GM18861 (cell line): ENCODE data around the gene CAPN3.

Experiments used
- ATAC-seq: cut with Tn5 transposase; IDR thresholded peaks from one replicate; pipeline ENCODE4 v1.9.1; 2021; ENCODE audit not compliant: unreplicated experiment

CAPN3 gene

GRCh38 chr15:42355291-42355690, 4.0 kb upstream of the CAPN3 start:
- ATAC-seq = no peak

GRCh38 chr15:42356851-42357250, 2.5 kb upstream of the CAPN3 start:
- ATAC-seq = no peak

GRCh38 chr15:42358141-42358540, 1.2 kb upstream of the CAPN3 start:
- ATAC-seq = no peak

GRCh38 chr15:42359985-42360384, 684 bp downstream of the CAPN3 start:
- ATAC-seq = no peak

GRCh38 chr15:42360535-42361112, 1.3 kb downstream of the CAPN3 start:
- ATAC-seq = no peak

- ATAC-seq = no peak
These were observed 4.2 kb downstream of the CAPN3 start for GRCh38 chr15:42363487-42363886.

GRCh38 chr15:42363942-42364341, 4.6 kb downstream of the CAPN3 start:
- no peak for ATAC-seq

- no peak for ATAC-seq
These were observed 5.2 kb downstream of the CAPN3 start for GRCh38 chr15:42364529-42364928.

GRCh38 chr15:42365921-42366550, 6.7 kb downstream of the CAPN3 start:
- ATAC-seq = no peak

GRCh38 chr15:42367041-42367440, 7.7 kb downstream of the CAPN3 start:
- ATAC-seq = no peak

- no peak for ATAC-seq
These were observed 8.8 kb downstream of the CAPN3 start for GRCh38 chr15:42368096-42368495.

- no peak for ATAC-seq
These were observed 11.8 kb downstream of the CAPN3 start for GRCh38 chr15:42371096-42371495.

GRCh38 chr15:42373274-42373673, 14.0 kb downstream of the CAPN3 start:
- ATAC-seq = no peak

GRCh38 chr15:42373936-42374335, 14.6 kb downstream of the CAPN3 start:
- ATAC-seq = no peak

- ATAC-seq = no peak
These were observed 15.5 kb downstream of the CAPN3 start for GRCh38 chr15:42374810-42375209.

GRCh38 chr15:42375252-42375651, 16.0 kb downstream of the CAPN3 start:
- ATAC-seq = no peak

GRCh38 chr15:42375941-42376340, 16.6 kb downstream of the CAPN3 start:
- no peak for ATAC-seq

- no peak for ATAC-seq
These were observed 18.7 kb downstream of the CAPN3 start for GRCh38 chr15:42378011-42378410.

- no peak for ATAC-seq
These were observed 25.3 kb downstream of the CAPN3 start for GRCh38 chr15:42384597-42384996.

GRCh38 chr15:42385206-42385979, 26.1 kb downstream of the CAPN3 start:
- ATAC-seq = no peak

- ATAC-seq = no peak
These were observed 26.8 kb downstream of the CAPN3 start for GRCh38 chr15:42385980-42386700.

- no peak for ATAC-seq
These were observed 28.3 kb downstream of the CAPN3 start for GRCh38 chr15:42387603-42388002.
